ENCODE measurements around the gene TBX10. TPM values are rescaled to one million over a fixed set of nuclear protein-coding genes. Genes with fewer than 3 reads are reported as not detected.
"Not testable (repeated sequence)": the region's sequence is repeated elsewhere in the genome, so short reads cannot be mapped to it uniquely, and the experiment has no call there.

The TBX10 gene
- total RNA-seq (not detected), polyA plus RNA-seq (not detected), total RNA-seq (0 reads per million in 6 experiments)

- Mint-ChIP-seq H3K36me3 (no peaks in the 10 kb centered on the region), H3K27ac (no peak within 1 kb of the TSS), H3K27me3 (peaks cover 0 to 3% (median 0%) of the 10 kb centered on the region in 5 donors), H3K4me3 (no peak within 1 kb of the TSS), H3K9me3 (no peaks in the 10 kb centered on the region), H3K4me1 (peaks cover 0 to 7% (median 3%) of the 10 kb centered on the region in 4 donors)
- DNase-seq = no peak
- POLR2A ChIA-PET = interaction anchor here (1.0 kb wide), 1 partner anchor 9 kb away, joined by 4 read pairs; the partner anchor contains the start of gene NUDT8
- no peak for ATAC-seq
These were observed at the start of gene TBX10 for GRCh38 chr11:67639438-67639859. Gene TBX10 (minus strand): TSS chr11:67639763. CDS start chr11:67639472, 291 bp downstream.

GRCh38 chr11:67689178-67689577 is 49.6 kb upstream of the TBX10 start:
- Mint-ChIP-seq H3K4me3 (no peak overlapping the region), H3K9me3 (no peaks in the 10 kb centered on the region), H3K27ac (no peak overlapping the region), H3K4me1 (peaks cover 0 to 2% (median 0%) of the 10 kb centered on the region in 4 donors), H3K36me3 (no peaks in the 10 kb centered on the region), H3K27me3 (peaks cover 0 to 12% (median 8%) of the 10 kb centered on the region in 5 donors)
- ATAC-seq = no peak
- POLR2A ChIA-PET = no interaction called here
- DNase-seq = no peak

- Mint-ChIP-seq H3K36me3 (no peaks in the 10 kb centered on the region), H3K27me3 (peaks cover 0 to 12% (median 8%) of the 10 kb centered on the region in 5 donors), H3K9me3 (no peaks in the 10 kb centered on the region), H3K27ac (no peak overlapping the region), H3K4me1 (peaks cover 0 to 2% (median 0%) of the 10 kb centered on the region in 4 donors), H3K4me3 (no peak overlapping the region)
- DNase-seq (no peak), ATAC-seq (no peak)
- POLR2A ChIA-PET = no interaction called here
These were observed 48.4 kb upstream of the TBX10 start for GRCh38 chr11:67687986-67688385.

GRCh38 chr11:67685641-67686332 is 46.2 kb upstream of the TBX10 start:
- H3K9me3 Mint-ChIP-seq, POLR2A ChIA-PET, H3K4me1 Mint-ChIP-seq, H3K4me3 Mint-ChIP-seq, ATAC-seq, DNase-seq, H3K36me3 Mint-ChIP-seq: not testable (repeated sequence)
- Mint-ChIP-seq H3K27me3 (peaks cover 0 to 12% (median 8%) of the 10 kb centered on the region in 5 donors), H3K27ac (peak overlapping the region in 1 of 10 donors; percentile 48)

GRCh38 chr11:67682126-67683034 is 42.8 kb upstream of the TBX10 start:
- H3K27me3 Mint-ChIP-seq, H3K4me1 Mint-ChIP-seq, H3K9me3 Mint-ChIP-seq, DNase-seq, POLR2A ChIA-PET, H3K36me3 Mint-ChIP-seq, H3K4me3 Mint-ChIP-seq, H3K27ac Mint-ChIP-seq, ATAC-seq: not testable (repeated sequence)

- Mint-ChIP-seq H3K27ac (no peak overlapping the region), H3K4me3 (no peak overlapping the region), H3K27me3 (peaks cover 0 to 9% (median 0%) of the 10 kb centered on the region in 5 donors), H3K4me1 (peaks cover 0 to 5% (median under 1%) of the 10 kb centered on the region in 4 donors), H3K9me3 (peaks cover 0 to 2% (median 0%) of the 10 kb centered on the region in 9 donors), H3K36me3 (no peaks in the 10 kb centered on the region)
- ATAC-seq (no peak), DNase-seq (no peak)
- POLR2A ChIA-PET = no interaction called here
These were observed 41.3 kb upstream of the TBX10 start for GRCh38 chr11:67680696-67681470.

- peaks cover 0 to 2% (median 0%) of the 10 kb centered on the region in 9 donors for H3K9me3 Mint-ChIP-seq
- ATAC-seq (no peak), DNase-seq (no peak)
- H3K4me3 Mint-ChIP-seq = no peak overlapping the region
- POLR2A ChIA-PET = no interaction called here
- no peaks in the 10 kb centered on the region for H3K36me3 Mint-ChIP-seq
- no peaks in the 10 kb centered on the region for H3K4me1 Mint-ChIP-seq
- H3K27ac Mint-ChIP-seq = no peak overlapping the region
- H3K27me3 Mint-ChIP-seq = peaks cover 0 to 12% (median 2%) of the 10 kb centered on the region in 5 donors
These were observed 35.6 kb upstream of the TBX10 start for GRCh38 chr11:67675058-67675747.

- ATAC-seq (no peak), DNase-seq (no peak)
- H3K4me3 Mint-ChIP-seq = no peak within 1 kb of the TSS
- POLR2A ChIA-PET = no interaction called here
- H3K27me3 Mint-ChIP-seq = peaks cover 0 to 12% (median 2%) of the 10 kb centered on the region in 5 donors
- H3K4me1 Mint-ChIP-seq = no peaks in the 10 kb centered on the region
- no peaks in the 10 kb centered on the region for H3K36me3 Mint-ChIP-seq
- peaks cover 0 to 2% (median 0%) of the 10 kb centered on the region in 9 donors for H3K9me3 Mint-ChIP-seq
- peak within 1 kb of the TSS in 2 of 10 donors; percentile 15 to 52 for H3K27ac Mint-ChIP-seq
These were observed 34.9 kb upstream of the TBX10 start, which contains the start of gene ALDH3B2 for GRCh38 chr11:67674442-67674871. Gene ALDH3B2 (minus strand): TSS chr11:67674623. CDS start chr11:67666935, 7,688 bp downstream.

GRCh38 chr11:67673902-67674301 is 34.3 kb upstream of the TBX10 start:
- no peak overlapping the region for H3K4me3 Mint-ChIP-seq
- POLR2A ChIA-PET = no interaction called here
- no peaks in the 10 kb centered on the region for H3K4me1 Mint-ChIP-seq
- peaks cover 0 to 2% (median 0%) of the 10 kb centered on the region in 9 donors for H3K9me3 Mint-ChIP-seq
- no peaks in the 10 kb centered on the region for H3K36me3 Mint-ChIP-seq
- ATAC-seq (no peak), DNase-seq (no peak)
- peak overlapping the region in 2 of 10 donors; percentile 15 to 52 for H3K27ac Mint-ChIP-seq
- peaks cover 0 to 12% (median 2%) of the 10 kb centered on the region in 5 donors for H3K27me3 Mint-ChIP-seq

- Mint-ChIP-seq H3K27ac (no peak overlapping the region), H3K4me1 (no peaks in the 10 kb centered on the region), H3K27me3 (peaks cover 0 to 12% (median 2%) of the 10 kb centered on the region in 5 donors), H3K4me3 (no peak overlapping the region), H3K36me3 (no peaks in the 10 kb centered on the region), H3K9me3 (peaks cover 0 to 2% (median 0%) of the 10 kb centered on the region in 9 donors)
- POLR2A ChIA-PET = no interaction called here
- DNase-seq = no peak
- ATAC-seq = no peak
These were observed 33.8 kb upstream of the TBX10 start for GRCh38 chr11:67673358-67673757.

GRCh38 chr11:67671211-67671520 is 31.6 kb upstream of the TBX10 start:
- ATAC-seq (no peak), DNase-seq (no peak)
- H3K4me3 Mint-ChIP-seq = no peak overlapping the region
- no peaks in the 10 kb centered on the region for H3K9me3 Mint-ChIP-seq
- H3K36me3 Mint-ChIP-seq = no peaks in the 10 kb centered on the region
- H3K4me1 Mint-ChIP-seq = peaks cover 0 to 7% (median 0%) of the 10 kb centered on the region in 4 donors
- POLR2A ChIA-PET = no interaction called here
- H3K27me3 Mint-ChIP-seq = peaks cover 0 to 12% (median 2%) of the 10 kb centered on the region in 5 donors
- no peak overlapping the region for H3K27ac Mint-ChIP-seq

Measured in naive thymus-derived CD8-positive, alpha-beta T cell (primary cell).